ENCODE data around the gene TASOR.
"Not testable (repeated sequence)": the region's sequence is repeated elsewhere in the genome, so short reads cannot be mapped to it uniquely, and the experiment has no call there.

The TASOR gene, protein sequence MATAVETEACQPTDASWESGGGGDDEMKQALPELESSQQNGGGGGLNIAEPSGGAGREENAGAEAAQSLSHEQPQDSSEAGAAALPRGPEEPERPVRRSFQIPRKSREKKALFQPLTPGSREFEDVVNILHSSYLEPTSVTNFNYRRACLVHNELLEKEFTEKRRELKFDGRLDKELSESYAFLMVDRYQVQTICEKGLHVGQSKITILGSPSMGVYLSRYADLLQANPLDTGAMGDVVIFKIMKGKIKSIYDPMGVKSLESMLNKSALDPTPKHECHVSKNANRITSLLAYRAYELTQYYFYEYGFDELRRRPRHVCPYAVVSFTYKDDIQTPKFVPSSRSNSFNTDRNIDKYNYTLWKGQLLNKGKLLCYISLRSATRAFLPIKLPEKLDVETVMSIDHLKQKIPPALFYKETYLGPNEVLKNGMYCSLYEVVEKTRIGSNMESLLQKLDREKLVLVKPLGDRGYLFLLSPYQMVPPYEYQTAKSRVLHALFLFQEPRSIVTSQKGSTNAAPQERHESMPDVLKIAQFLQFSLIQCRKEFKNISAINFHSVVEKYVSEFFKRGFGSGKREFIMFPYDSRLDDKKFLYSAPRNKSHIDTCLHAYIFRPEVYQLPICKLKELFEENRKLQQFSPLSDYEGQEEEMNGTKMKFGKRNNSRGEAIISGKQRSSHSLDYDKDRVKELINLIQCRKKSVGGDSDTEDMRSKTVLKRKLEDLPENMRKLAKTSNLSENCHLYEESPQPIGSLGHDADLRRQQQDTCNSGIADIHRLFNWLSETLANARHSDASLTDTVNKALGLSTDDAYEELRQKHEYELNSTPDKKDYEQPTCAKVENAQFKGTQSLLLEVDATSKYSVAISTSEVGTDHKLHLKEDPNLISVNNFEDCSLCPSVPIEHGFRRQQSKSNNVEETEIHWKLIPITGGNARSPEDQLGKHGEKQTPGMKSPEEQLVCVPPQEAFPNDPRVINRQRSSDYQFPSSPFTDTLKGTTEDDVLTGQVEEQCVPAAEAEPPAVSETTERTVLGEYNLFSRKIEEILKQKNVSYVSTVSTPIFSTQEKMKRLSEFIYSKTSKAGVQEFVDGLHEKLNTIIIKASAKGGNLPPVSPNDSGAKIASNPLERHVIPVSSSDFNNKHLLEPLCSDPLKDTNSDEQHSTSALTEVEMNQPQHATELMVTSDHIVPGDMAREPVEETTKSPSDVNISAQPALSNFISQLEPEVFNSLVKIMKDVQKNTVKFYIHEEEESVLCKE (N-terminal part only)

DNA sequence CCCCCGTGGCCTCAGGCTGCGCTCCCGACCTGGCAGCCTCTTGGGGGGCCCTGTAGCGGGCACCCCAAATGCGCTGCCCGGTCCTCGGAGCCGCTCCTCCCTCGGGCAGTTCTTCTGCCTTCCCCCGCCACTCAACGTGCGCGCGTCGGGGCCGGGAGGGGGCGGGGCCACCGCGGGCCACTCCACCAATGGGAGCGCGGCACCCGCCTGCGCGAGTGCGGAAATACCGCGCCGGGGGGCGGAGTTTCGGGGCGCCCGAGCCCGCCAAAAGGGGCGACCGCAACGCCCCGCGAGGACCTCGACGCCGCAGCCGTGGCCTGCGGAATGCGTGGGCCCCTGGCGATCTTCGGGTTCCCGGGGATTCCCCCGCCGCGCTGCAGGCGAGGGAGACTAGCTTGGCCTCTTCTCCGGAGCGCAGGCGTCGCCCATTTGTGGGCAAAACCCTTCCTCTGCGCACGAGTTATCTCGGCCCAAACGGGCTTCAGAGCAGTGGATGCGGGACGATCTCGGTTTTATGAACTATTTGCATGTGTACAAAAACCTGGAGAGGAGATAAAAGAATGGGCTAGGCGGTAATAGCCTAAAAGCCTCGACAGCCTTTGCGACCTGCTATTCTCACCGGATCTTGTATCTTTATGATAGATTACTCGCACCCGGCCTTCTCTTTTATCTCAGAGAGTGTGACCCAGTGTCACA is at the start of gene TASOR:
Gene TASOR, minus strand, starts transcription at position 144 of the 696 bp plus-strand sequence. CDS start 259 bp downstream, outside the sequence.
- DNase-seq, result peak; percentile 91

DNA sequence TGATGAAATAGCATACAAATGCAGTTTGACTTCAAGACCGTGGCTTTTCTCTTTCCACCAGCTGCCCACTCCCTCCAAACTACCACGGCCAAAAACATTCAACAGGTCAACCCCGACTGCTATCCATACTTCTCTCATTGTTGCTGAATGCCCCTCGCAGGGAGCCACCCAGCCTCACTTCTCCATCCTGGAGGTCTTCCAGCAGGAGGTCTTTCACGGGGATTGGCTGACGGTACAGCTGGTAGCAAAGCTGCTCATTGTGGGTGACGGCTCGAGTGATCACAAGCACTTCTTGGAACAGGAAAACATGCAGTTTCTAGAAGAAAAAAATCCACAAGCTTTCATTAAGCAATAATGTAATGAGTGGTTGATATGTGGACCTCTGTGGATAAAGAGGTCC is 49.0 kb upstream of the TASOR start:
- no peak for DNase-seq

DNA sequence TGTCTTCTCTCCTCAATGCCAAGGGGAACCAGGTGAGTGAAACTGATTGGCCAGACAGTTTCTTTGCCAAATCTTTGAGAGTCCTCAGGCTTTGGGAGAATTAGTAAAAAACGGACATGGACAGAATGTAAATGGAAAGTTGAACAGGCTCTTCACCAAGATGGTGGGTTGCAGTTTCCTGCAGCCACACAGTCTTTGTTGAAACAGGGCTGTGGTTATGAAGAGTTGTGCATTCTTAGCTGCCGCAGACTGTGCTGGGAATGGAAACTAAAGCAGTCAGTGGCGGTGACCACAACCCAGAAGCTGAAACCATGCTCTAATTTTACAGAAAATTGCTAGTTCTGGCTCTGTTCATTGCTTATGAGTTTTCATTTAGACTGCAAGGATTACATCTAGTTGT is 42.1 kb upstream of the TASOR start:
- peak; percentile 74 for DNase-seq

DNA sequence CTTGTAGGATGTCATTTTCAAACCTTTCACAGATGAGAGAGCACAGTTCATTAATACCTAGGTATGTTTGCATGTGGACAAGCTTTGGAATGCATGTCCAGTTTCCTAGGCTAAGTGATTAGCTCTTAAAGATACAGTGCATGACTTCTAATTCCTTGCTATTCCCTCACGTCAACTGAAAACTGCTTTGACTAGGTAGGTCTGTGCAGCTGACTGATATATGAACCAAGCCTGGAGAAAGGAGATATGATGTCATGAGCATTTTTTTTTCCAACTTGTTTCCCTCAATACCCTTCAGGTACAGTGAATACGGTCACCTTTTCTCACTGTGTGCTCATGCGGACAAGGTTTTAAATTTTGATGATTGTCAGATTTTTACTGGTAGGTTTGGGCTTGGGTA is 41.6 kb upstream of the TASOR start:
- DNase-seq, result no peak

DNA sequence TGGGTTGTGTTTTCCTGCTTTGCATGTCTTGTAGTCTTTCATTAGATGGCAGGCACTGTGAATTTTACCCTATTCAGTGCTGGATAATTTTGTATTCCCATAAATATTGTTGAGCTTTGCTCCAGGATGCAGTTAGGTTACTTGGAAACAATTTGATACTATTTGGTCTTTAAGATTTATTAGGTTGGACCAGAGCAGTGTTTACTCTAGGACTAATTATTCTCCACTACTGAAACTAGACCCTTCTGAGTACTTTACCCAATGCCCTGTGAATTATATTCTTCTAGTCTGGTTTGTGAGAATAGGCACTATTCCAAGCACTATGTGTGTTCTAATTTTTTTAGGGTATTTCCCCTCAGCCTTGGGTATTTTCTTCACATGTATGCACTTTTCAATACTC is 37.8 kb upstream of the TASOR start:
- DNase-seq, result no peak

DNA sequence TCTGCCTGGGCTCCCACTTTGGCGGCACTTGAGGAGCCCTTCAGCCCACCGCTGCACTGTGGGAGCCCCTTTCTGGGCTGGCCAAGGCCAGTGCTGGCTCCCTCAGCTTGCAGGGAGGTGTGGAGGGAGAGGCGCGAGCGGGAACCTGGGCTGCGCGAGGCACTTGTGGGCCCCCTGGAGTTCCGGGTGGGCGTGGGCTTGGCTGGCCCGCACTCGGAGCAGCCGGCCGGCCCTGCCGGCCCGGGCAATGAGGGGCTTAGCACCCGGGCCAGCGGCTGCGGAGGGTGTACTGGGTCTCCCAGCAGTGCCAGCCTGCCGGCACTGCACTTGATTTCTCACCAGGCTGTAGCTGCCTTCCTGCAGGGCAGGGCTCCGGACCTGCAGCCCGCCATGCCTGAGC is 35.7 kb upstream of the TASOR start:
- DNase-seq, result not testable (repeated sequence)

DNA sequence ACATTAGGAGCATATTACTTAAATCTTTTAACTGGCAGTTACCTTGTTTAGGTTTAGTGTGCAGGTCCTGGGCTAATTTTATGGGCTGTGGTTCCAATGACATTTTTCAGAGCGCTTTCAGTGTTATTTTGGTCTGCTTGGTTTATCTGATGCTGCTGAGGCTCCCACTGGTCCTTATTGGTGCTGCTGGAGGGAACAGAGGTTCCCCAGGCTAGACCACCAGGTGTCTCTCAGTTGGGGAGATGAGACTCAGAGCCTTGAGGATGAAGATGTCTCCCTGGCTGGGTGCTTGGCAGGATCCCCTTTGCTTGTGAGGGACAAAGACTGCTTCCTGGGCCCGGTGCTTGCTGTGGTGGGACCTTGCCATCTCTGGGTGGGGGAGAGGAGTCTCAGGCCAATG is 28.3 kb upstream of the TASOR start:
- no peak for DNase-seq

DNA sequence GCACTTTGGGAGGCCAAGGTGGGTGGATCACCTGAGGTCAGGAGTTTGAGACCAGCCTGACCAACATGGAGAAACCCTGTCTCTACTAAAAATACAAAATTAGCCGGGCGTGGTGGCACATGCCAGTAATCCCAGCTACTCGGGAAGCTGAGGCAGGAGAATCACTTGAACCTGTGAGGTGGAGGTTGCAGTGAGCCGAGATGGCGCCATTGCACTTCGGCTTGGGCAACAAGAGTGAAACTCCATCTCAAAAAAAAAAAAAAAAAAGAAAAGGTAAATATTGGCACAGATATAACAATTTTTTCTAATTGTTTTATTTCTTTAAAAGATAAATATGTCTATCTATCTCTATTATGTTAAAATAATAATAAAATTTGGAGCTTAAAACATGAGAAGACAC is 24.3 kb upstream of the TASOR start:
- DNase-seq, result peak; percentile 34

DNA sequence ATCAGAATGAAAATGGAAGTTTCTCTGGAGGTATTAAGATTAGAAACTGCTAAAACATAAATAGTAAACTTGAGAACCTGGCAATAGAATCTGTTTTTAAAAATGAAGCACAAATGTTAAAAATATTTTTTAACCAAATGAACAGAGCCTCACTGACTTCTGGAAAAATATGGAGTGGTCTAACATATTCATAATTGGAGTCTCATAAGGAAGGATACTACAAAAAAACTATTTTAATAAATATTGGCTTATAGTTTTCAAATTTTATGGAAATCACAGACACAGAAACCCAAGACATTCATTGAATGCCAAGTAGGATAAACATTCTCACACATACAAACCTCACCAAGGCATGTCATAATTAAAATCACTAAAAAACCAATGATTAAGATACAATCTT is 23.6 kb upstream of the TASOR start:
- no peak for DNase-seq

DNA sequence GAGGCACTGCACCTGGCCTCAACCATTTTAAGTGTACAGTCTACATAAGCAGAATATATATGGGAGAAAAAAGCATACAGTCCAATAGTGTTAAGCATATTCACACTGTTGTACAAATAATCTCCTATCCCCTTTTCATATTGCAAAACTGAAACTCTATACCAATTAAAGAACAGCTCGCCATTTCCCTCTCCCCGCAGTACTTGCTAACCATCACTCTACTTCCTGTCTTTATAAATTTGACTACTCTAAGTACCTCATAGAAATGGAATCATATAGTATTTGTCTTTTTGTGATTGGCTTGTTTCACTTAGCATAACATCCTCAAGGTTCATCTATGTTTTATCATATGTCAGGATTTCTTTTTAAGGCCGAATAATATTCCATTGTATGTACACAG is 21.6 kb upstream of the TASOR start:
- no peak for DNase-seq

DNA sequence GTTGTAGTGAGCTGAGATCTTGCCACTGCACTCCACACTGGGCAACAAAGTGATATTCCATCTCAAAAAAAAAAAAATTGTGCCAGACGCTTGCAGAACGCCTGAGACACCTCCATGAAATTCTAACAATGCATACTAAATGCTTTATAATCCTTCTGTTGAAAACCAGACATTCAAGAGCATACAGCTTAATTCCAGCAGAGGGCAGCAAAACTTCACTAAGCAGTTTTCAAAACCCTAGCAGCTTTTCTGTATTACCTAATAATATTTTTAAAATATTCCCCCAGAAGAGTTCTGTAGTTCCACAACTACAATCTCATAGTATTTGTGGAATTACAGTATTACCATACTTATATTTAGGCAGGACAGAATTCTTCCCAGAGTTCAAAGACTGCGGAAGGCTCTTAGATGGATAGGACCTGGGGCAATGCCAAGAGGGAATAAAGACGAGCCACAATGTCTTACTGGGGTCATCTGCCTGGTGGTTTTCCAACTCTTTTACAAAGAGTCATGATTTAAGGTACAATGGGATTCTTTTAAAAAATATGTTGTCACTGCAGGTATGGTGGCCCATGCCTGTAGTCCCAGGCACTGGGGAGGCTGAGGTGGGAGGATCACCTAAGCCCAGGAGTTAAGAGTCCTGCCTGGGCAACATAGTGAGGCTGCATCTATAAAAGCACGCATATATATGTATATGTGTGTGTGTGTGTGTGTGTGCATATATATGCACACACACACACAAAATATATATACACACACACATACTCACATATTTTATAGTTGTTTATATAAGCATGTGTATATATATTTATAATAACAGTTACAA is 19.6 kb upstream of the TASOR start:
- DNase-seq, result peak; percentile 42

DNA sequence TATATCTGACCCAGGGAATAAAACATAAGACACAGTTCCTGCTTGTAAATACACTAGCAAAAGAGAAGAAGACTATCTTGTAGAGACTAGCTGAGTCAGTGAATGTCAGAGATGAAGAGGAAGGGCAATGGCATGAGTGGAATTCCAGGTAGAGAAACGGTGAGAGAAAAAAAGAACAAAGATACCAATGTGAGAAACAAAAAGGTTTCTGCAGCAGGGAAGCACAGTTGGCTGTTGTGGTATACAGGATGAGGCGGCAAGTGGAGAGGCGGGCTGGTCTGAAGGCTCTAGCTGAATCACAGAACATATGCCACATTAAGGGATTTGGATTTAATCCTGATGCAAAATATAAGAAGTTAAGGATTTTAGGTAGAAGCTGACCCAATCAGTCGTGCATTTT is 17.1 kb upstream of the TASOR start:
- no peak for DNase-seq

DNA sequence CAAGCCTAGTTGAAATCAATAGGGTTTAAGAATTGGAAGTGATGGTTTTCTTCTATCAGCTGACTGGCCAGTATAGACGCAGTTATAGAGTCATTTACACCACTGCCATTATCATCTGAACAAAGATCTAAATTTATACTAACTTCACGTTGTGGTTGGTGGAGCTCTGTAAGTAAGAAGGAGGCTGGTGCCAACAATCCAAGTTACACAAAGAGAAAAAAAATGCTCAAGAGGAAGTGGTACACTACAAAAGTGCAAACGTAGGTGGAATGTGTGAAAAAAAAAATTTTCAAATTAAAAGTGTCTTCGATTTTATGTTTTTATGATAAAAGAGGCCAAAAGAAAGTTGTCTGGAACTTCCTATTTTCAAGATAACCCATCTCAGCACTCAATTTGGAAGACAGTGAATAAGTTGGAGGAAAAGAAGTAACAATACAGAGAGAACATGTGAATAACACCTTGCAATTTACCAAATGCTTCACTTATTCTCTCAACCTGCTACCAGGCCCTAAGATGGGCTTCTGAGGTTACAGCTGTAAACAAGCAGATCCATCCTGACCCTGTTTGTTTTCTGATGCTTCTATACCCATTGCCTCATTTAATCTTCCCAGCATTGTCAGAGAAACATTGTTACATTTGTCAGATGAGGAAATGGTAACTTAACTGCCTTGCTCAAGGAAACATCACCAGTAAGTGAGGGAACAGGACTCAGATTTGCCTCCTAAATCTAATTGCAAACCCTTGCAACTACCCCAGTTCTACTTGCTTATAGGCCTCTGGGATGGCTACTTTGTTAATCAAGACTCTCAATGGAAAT is 12.0 kb upstream of the TASOR start:
- DNase-seq, result no peak

DNA sequence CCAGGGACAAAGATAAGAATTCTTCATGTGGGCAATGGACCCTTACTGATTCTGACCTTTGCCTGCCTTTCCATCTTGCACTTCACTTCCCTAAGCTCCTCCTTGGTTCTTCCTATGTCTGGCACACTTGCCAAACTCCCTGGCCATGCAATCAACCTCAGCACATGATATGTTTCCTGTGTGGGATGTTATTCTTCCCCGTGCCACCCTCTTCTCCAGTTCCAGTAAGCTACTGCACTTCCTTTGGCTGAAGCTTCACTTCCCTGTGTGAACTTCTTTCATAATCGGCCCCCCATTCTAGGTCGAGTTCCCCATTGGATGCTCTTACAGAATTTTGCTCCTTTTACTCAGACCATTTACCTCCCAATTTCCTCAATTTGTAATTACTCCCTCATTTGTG is 10.7 kb upstream of the TASOR start:
- DNase-seq, result no peak

DNA sequence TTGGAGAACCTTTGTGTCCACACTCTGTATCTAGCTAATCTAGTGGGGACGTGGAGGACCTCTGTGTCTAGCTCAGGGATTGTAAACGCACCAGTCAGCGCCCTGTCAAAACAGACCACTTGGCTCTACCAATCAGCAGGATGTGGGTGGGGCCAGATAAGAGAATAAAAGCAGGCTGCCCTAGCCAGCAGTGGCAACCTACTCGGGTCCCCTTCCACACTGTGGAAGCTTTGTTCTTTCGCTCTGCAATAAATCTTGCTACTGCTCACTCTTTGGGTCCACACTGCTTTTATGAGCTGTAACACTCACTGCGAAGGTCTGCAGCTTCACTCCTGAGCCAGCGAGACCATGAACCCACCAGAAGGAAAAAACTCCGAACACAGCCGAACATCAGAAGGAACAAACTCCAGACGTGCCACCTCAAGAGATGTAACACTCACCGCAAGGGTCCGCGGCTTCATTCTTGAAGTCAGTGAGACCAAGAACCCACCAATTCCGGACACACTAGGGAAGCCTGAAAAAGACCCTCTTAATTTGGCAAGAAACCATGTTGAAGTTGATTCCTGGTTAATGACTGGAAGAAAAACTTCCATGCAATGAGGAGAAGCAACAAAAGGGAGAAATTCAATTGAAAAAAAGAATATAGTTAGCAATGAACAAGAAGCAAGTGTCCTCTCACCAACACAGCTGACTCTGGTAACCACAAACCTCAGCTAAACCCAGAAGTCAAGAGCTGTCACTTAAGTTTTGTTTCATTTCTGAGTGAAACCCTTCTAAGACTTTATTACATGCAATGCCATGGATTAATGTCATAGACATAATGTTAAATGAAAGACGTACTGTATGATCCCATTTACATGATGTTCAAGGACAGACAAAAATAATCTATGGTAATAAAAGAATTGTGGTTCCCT is 9.7 kb upstream of the TASOR start:
- DNase-seq, result peak; percentile 31

DNA sequence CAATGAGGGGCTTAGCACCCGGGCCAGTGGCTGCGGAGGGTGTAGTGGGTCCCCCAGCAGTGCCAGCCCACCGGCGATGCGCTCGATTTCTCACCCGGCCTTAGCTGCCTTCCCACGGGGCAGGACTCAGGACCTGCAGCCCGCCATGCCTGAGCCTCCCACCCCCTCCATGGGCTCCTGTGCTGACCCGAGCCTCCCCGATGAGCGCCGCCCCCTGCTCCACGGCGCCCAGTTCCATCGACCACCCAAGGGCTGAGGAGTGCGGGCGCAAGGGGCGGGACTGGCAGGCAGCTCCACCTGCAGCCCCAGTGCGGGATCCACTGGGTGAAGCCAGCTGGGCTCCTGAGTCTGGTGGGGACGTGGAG is 8.9 kb upstream of the TASOR start:
- DNase-seq, result not testable (repeated sequence)

DNA sequence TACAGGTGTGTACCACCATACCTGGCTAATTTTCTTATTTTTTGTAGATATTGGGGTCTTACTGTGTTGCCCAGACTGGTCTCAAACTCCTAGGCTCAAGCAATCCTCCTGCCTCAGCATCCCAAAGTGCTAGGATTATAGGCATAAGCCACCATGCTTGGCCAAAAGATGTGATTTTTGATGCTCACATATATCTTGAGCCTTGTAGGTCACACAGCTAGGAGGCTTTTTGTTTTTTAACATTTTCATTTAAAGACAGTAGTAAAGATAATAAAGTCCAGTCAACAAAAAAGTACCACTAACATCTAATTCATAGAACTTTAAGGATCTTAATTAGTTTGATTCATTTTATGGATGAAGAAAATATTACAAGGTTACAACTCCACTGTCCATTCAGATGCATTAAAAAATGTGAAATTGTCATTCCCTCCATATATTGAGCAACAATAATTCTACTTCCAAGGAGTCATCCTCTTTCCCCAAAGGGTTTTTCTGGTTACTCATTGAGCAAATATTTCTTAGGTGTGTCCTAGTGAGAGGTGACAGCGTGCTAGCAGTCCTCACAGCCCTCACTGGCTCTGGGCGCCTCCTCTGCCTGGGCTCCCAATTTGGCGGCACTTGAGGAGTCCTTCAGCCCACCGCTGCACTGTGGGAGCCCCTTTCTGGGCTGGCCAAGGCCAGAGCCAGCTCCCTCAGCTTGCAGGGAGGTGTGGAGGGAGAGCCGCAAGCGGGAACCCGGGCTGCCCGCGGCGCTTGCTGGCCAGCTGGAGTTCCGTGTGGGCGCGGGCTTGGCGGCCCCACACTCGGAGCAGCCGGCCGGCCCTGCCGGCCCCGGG is 8.3 kb upstream of the TASOR start:
- DNase-seq, result no peak

DNA sequence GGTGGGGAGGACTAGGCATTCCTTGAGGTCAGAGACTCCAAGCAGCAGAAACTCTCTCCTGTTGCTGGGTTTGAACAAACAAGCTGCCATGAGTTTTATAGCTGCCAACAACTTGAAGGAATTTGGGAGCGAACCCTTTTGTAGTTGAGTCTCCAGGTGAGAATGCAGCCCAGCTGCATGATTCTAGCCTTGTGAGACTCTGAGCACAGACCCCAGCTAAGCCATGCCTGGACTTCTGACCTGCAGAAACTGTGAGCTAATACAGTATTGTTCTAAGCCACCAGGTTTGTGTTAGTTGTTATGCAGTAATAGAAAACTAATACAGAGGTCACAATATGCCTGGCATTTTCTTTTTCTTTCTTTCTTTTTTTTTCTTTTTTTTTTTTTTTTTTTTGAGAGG is 6.2 kb upstream of the TASOR start:
- DNase-seq, result no peak

DNA sequence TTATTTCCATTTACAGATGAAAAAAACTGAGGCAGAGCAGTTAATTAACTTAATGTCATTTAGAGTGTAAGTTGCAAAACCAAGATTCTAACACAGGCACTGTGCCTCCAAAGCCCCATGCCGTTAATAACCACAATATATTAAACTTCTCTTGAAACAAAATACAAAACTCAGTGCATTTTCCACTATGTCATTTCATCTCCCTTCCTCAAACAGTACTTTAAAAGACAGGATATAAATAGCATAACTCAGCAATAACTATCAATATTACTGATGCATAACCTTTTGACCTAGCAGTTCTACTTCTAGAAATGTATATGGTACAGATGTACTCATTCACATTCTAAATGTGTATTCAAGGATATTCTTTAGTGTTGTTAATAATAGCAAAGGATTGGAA is 5.1 kb upstream of the TASOR start:
- DNase-seq, result no peak
